ENCODE measurements around the gene CLPTM1. TPM values are rescaled to one million over a fixed set of nuclear protein-coding genes. Genes with fewer than 3 reads are reported as not detected.

The CLPTM1 gene
- total RNA-seq, 8 experiments from 2014 or later, result 37.2 to 81.3 (median 59.5) TPM

- 50 to 100% (median 83%) methylated on average over 1 to 7 of the region's 9 CpGs; no CpG with 5 or more reads in 1 of the 10 experiments for WGBS, 10 experiments
- in situ Hi-C loops (cut with MboI; ENCODE audit: low pct_unique_long_range_greater_than_20kb in 2 of 9, low sequenced_read_pairs in 9 of 9, unreplicated experiment in 9 of 9), result no loop called here
- no peak overlapping the region for H3K4me3 ChIP-seq
- no peaks in the 10 kb centered on the region for H3K4me1 ChIP-seq (replicated peaks in 1 of 2)
- no peak for ATAC-seq (replicated peaks in 6 of 8)
- H3K27ac ChIP-seq, result no peak overlapping the region
These were observed 5.6 kb upstream of the CLPTM1 start for GRCh38 chr19:44949550-44949949.

GRCh38 chr19:44951179-44952159 is 3.7 kb upstream of the CLPTM1 start:
- 0 to 100% (median 35%) methylated on average over 1 to 7 of the region's 13 CpGs; no CpG with 5 or more reads in 1 of the 10 experiments for WGBS, 10 experiments
- in situ Hi-C loops (cut with MboI; ENCODE audit: low pct_unique_long_range_greater_than_20kb in 2 of 9, low sequenced_read_pairs in 9 of 9, unreplicated experiment in 9 of 9), result no loop called here
- Histone ChIP-seq H3K4me3 (no peak overlapping the region), H3K27ac (no peak overlapping the region), H3K4me1 (replicated peaks in 1 of 2) (peaks cover 5 to 6% of the 10 kb centered on the region in 2 donors)
- peak in 3 of 8 experiments; percentile 6 to 22 (median 8) for ATAC-seq (replicated peaks in 6 of 8)

GRCh38 chr19:44954278-44954648 is 917 bp upstream of the CLPTM1 start:
- peak in 1 of 8 experiments; percentile 0 for ATAC-seq (replicated peaks in 6 of 8)
- Histone ChIP-seq H3K4me1 (replicated peaks in 1 of 2) (peaks cover 8 to 13% of the 10 kb centered on the region in 2 donors), H3K4me3 (peak overlapping the region; percentile 76 to 95 (median 83)), H3K27ac (peak overlapping the region; percentile 96 to 98)
- in situ Hi-C loops (cut with MboI; ENCODE audit: low pct_unique_long_range_greater_than_20kb in 2 of 9, low sequenced_read_pairs in 9 of 9, unreplicated experiment in 9 of 9), result no loop called here
- WGBS, 10 experiments, result 0 to 63% (median 47%) methylated on average over 2 to 9 of the region's 13 CpGs

DNA sequence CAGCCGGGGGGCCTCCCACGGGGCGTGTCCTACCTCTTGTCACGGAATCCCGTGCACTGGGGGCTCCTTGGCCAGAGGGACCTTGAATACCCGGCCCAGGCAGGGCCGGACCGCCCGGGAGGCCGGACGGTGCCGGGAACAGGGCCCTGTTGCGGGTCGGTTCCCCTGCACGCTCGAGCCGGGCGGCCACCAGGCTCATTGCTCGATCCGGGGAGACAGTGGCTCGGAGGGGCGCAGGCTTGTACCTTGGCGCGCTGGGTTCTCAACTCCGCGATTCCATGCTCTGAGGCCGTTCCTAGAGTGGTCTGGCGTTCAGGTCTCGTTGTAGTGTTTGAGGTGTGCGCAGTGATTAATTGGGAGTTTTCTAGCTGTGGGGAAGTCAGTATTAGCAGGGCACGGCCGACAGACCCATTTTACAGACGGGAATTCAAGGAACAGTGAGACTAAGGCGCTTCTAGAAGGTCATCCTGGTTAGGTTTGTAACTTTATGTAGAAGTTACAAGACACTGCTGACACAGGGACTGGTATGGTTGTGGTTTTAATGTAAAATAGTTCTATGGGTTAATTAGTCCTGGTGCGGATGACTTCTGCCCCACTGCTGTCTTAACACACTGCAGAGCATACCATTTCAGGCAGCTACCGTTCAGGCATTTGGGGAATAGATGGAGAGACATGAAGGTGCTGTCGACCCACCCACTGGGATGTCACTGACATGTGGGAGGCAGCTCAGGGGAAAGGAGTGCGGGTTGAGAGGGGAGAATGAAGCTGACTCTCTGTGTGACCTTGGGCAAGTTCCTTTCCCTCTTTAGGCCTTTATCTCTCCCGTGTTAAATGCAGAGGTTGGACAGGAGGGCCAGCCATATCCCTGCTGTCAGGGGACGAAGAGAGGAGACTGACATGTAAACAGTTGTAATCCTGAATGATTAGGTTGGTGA is 592 bp downstream of the CLPTM1 start:
- H3K4me3 ChIP-seq, result peak overlapping the region; percentile 76 to 95 (median 83)
- peak overlapping the region; percentile 96 to 98 for H3K27ac ChIP-seq
- ATAC-seq (replicated peaks in 6 of 8), result peak in 5 of 8 experiments; percentile 14 to 52 (median 40)
- 0 to 22% (median 3%) methylated on average over 1 to 17 of the region's 40 CpGs; no CpG with 5 or more reads in 2 of the 10 experiments for WGBS, 10 experiments
- in situ Hi-C loops (cut with MboI; ENCODE audit: low pct_unique_long_range_greater_than_20kb in 2 of 9, low sequenced_read_pairs in 9 of 9, unreplicated experiment in 9 of 9), result no loop called here
- peaks cover 8 to 13% of the 10 kb centered on the region in 2 donors for H3K4me1 ChIP-seq (replicated peaks in 1 of 2)

GRCh38 chr19:44957526-44957925 is 2.3 kb downstream of the CLPTM1 start:
- Histone ChIP-seq H3K27ac (no peak overlapping the region), H3K4me1 (replicated peaks in 1 of 2) (peaks cover 8 to 13% of the 10 kb centered on the region in 2 donors), H3K4me3 (no peak overlapping the region)
- in situ Hi-C loops (cut with MboI; ENCODE audit: low pct_unique_long_range_greater_than_20kb in 2 of 9, low sequenced_read_pairs in 9 of 9, unreplicated experiment in 9 of 9), result no loop called here
- ATAC-seq (replicated peaks in 6 of 8), result no peak
- WGBS, 10 experiments, result 60 to 100% (median 90%) methylated on average over 2 to 6 of the region's 7 CpGs; no CpG with 5 or more reads in 6 of the 10 experiments

GRCh38 chr19:44958090-44958489 is 2.9 kb downstream of the CLPTM1 start:
- in situ Hi-C loops (cut with MboI; ENCODE audit: low pct_unique_long_range_greater_than_20kb in 2 of 9, low sequenced_read_pairs in 9 of 9, unreplicated experiment in 9 of 9), result no loop called here
- WGBS, 10 experiments, result 69 to 92% (median 76%) methylated on average over 1 to 4 of the region's 9 CpGs; no CpG with 5 or more reads in 4 of the 10 experiments
- Histone ChIP-seq H3K27ac (no peak overlapping the region), H3K4me3 (no peak overlapping the region), H3K4me1 (replicated peaks in 1 of 2) (peaks cover 8 to 13% of the 10 kb centered on the region in 2 donors)
- ATAC-seq (replicated peaks in 6 of 8), result no peak

DNA sequence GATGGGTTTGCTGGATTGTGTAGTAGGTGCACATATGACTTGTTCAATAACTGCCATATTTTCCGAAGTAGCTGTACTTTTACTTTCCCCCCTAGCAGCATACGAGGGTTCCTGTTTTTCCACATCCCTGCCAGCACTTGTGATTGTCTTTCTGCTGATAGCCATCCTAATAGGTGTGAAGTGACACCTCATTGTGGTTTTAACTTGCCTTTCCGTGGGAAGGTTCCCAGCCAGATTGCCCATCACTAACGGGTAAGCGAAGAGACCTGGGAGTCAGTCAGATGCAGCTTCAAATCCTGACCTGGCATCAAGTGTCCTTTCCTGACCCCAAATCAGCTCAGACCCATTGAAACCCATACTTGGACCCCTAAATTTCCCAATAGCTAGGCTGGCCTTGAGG is 4.5 kb downstream of the CLPTM1 start:
- no peak for ATAC-seq (replicated peaks in 6 of 8)
- H3K4me1 ChIP-seq (replicated peaks in 1 of 2), result peaks cover 8 to 13% of the 10 kb centered on the region in 2 donors
- in situ Hi-C loops (cut with MboI; ENCODE audit: low pct_unique_long_range_greater_than_20kb in 2 of 9, low sequenced_read_pairs in 9 of 9, unreplicated experiment in 9 of 9), result no loop called here
- H3K27ac ChIP-seq, result no peak overlapping the region
- 58 to 100% (median 70%) methylated on average over 1 to 3 of the region's 5 CpGs; no CpG with 5 or more reads in 6 of the 10 experiments for WGBS, 10 experiments
- H3K4me3 ChIP-seq, result no peak overlapping the region

- 75 to 100% (median 96%) methylated on average over 1 to 6 of the region's 8 CpGs; no CpG with 5 or more reads in 7 of the 10 experiments for WGBS, 10 experiments
- Histone ChIP-seq H3K4me1 (replicated peaks in 1 of 2) (peaks cover 6 to 11% of the 10 kb centered on the region in 2 donors), H3K27ac (no peak overlapping the region), H3K4me3 (no peak overlapping the region)
- no peak for ATAC-seq (replicated peaks in 6 of 8)
- in situ Hi-C loops (cut with MboI; ENCODE audit: low pct_unique_long_range_greater_than_20kb in 2 of 9, low sequenced_read_pairs in 9 of 9, unreplicated experiment in 9 of 9), result no loop called here
These were observed 5.9 kb downstream of the CLPTM1 start for GRCh38 chr19:44960906-44961728.

GRCh38 chr19:44961821-44962220 is 6.6 kb downstream of the CLPTM1 start:
- no peak for ATAC-seq (replicated peaks in 6 of 8)
- H3K4me1 ChIP-seq (replicated peaks in 1 of 2), result peaks cover 0 to 4% of the 10 kb centered on the region in 2 donors

DNA sequence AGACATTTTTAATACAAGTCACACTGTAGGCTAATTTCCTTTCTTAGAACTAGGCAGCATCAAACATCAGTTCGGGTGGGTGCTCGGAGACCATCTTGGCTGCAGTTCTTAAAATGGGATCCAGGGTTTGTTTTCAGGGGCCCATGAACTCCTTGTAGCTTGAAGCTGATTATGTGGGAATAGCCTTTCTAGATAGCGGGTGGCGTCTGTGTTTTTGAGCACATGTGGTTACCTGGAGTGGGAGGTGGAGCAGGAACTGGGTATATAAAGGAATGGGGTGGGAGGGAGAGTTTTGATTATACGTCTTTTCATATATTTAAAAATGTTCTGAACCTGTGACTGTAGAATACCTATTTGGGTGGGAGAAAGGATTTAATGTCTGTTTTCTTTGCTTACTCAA is 12.9 kb downstream of the CLPTM1 start:
- ATAC-seq (replicated peaks in 6 of 8), result no peak
- Histone ChIP-seq H3K4me3 (no peak overlapping the region), H3K4me1 (replicated peaks in 1 of 2) (no peaks in the 10 kb centered on the region), H3K27ac (no peak overlapping the region)
- WGBS, 10 experiments, result 80 to 100% (median 94%) methylated on average over 1 to 4 of the region's 5 CpGs; no CpG with 5 or more reads in 1 of the 10 experiments
- in situ Hi-C loops (cut with MboI; ENCODE audit: low pct_unique_long_range_greater_than_20kb in 2 of 9, low sequenced_read_pairs in 9 of 9, unreplicated experiment in 9 of 9), result no loop called here

More at GRCh38 chr19:44961821-44962220, 6.6 kb downstream of the CLPTM1 start:
- WGBS, 10 experiments, result 76 to 100% (median 96%) methylated on average over 1 to 8 of the region's 8 CpGs; no CpG with 5 or more reads in 2 of the 10 experiments
- H3K4me3 ChIP-seq, result no peak overlapping the region
- H3K27ac ChIP-seq, result no peak overlapping the region
- in situ Hi-C loops (cut with MboI; ENCODE audit: low pct_unique_long_range_greater_than_20kb in 2 of 9, low sequenced_read_pairs in 9 of 9, unreplicated experiment in 9 of 9), result no loop called here

DNA sequence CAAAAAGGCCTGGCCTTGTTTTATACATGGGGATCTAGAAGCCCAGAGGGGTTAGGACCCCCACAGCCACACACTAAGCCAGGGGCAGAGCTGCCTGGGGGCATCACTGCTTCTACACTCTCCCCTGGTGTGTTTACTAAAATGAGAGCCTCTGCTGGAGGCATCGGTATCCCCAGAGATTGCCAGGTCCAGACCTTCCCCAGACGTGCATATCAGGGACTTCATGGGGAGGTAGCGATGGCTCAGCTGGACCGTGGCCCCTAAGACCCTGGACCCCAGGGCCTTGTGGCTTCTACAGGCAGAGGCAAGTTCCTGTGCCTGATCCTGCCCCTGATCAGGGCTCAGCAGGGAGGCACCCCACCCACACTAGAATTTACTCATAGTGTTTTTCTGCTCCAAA is 13.5 kb downstream of the CLPTM1 start:
- ATAC-seq (replicated peaks in 6 of 8), result no peak
- Histone ChIP-seq H3K4me3 (no peak overlapping the region), H3K4me1 (replicated peaks in 1 of 2) (no peaks in the 10 kb centered on the region), H3K27ac (no peak overlapping the region)
- in situ Hi-C loops (cut with MboI; ENCODE audit: low pct_unique_long_range_greater_than_20kb in 2 of 9, low sequenced_read_pairs in 9 of 9, unreplicated experiment in 9 of 9), result no loop called here
- 70 to 93% methylated on average over 2 to 3 of the region's 4 CpGs; no CpG with 5 or more reads in 8 of the 10 experiments for WGBS, 10 experiments

DNA sequence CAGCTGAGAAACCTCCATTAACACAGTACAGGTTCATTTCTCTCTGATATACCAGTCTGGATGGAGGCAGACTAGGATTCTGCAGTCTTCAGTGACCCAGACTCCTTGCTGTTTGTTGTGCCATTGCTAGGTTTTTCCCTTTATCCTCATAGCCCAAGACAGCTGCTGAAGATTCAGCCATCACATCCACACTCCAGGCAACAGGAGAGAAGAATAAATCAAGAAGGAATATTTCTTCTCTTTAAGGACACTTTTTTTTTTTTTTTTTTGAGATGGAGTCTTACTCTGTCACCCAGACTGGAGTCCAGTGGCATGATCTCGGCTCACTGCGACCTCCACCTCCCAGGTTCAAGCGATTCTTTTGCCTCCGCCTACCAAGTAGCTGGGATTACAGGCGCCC is 14.3 kb downstream of the CLPTM1 start:
- Histone ChIP-seq H3K27ac (no peak overlapping the region), H3K4me1 (replicated peaks in 1 of 2) (no peaks in the 10 kb centered on the region), H3K4me3 (no peak overlapping the region)
- WGBS, 10 experiments, result 80 to 100% (median 97%) methylated on average over 2 to 5 of the region's 5 CpGs; no CpG with 5 or more reads in 7 of the 10 experiments
- in situ Hi-C loops (cut with MboI; ENCODE audit: low pct_unique_long_range_greater_than_20kb in 2 of 9, low sequenced_read_pairs in 9 of 9, unreplicated experiment in 9 of 9), result no loop called here
- no peak for ATAC-seq (replicated peaks in 6 of 8)
